HCT116 (cell line): ENCODE results near the gene MAP2K3. TPM values are rescaled to one million over a fixed set of nuclear protein-coding genes. Genes with fewer than 3 reads are reported as not detected.
"Not testable (repeated sequence)": the region's sequence is repeated elsewhere in the genome, so short reads cannot be mapped to it uniquely, and the experiment has no call there.

Experiments
- ATAC-seq: fragments of 200-7000 bp; cut with Tn5 transposase; 2 replicates; pipeline ENCODE4 v1.9.1; 2020; ENCODE audit warnings: mild to moderate bottlenecking, moderate library complexity
- BruUV-seq: library from RNA; stranded (reverse); fragments of 400-500 nt; replicated peaks from 2 replicates; lab custom pipeline; 2021; lab: Mats Ljungman, UMichigan
- CTCF ChIA-PET: fragments of 300-600 bp; sonication (Branson Sonifier 250); formaldehyde crosslinking; loops from one replicate; lab custom pipeline; 2021; ENCODE audit warnings: antibody characterized with exemption; lab: Charles Lee
- POLR2A ChIA-PET: fragments of 300-600, 350-600 bp; sonication (Branson Sonifier 250); formaldehyde crosslinking; loops from one replicate; lab custom pipeline; 2021; ENCODE audit warnings: antibody characterized with exemption; lab: Charles Lee
- RAD21 ChIA-PET, 2 experiments: fragments of 300-600 bp; sonication (Branson Sonifier 250); formaldehyde crosslinking; loops; one replicate each; lab custom pipeline; 2023; ENCODE audit warnings: low total read pairs in 2 of 2; ENCODE audit not compliant: uncharacterized antibody in 2 of 2, unreplicated experiment in 2 of 2, low non-redundant PET in 1 of 2; lab: Charles Lee
- DNase-seq: peaks from one replicate; pipeline ENCODE4 v3.0.0-alpha.2; 2010; ENCODE audit warnings: low read depth, low spot score
- H2AFZ ChIP-seq: fragments of 200-600 bp; shearing (Covaris generic), sonication (generic); 2 replicates; pipeline ENCODE4 v1.6.1; 2017; ENCODE audit warnings: low read depth, mixed run types, mixed read lengths, antibody characterized with exemption, low read length; ENCODE audit not compliant: poor library complexity, severe bottlenecking
- H3K27ac ChIP-seq: 2 replicates; pipeline ENCODE4 v1.5.1; 2012; ENCODE audit warnings: low read depth, low read length
- H3K27me3 ChIP-seq: fragments of 200-600 bp; sonication (generic); 2 replicates; pipeline ENCODE4 v1.6.1; 2016; ENCODE audit warnings: mixed run types, low read length, mixed read lengths; ENCODE audit not compliant: insufficient read depth
- H3K36me3 ChIP-seq, 2 experiments: fragments of 200-500 bp in 1 of 2; fragments of 200-600 bp in 1 of 2; sonication (Bioruptor generic) in 1 of 2; sonication (generic) in 1 of 2; 2 replicates each; pipeline versions ENCODE4 v1.5.1 to v1.6.1; 2014 to 2016; ENCODE audit warnings: low read length in 2 of 2, inconsistent platforms in 1 of 2, mixed read lengths in 1 of 2, mixed run types in 1 of 2; ENCODE audit not compliant: insufficient read depth in 2 of 2, control insufficient read depth in 1 of 2
- H3K4me1 ChIP-seq, 2 experiments: fragments of 200-600 bp in 1 of 2; sonication (generic) in 1 of 2; 2 replicates each; pipeline versions ENCODE4 v1.5.1 to v1.6.1; 2012 to 2017; ENCODE audit warnings: low read length in 2 of 2, inconsistent platforms in 1 of 2, mild to moderate bottlenecking in 1 of 2, mixed read lengths in 1 of 2, mixed run types in 1 of 2, moderate library complexity in 1 of 2; ENCODE audit not compliant: insufficient read depth in 2 of 2, control insufficient read depth in 1 of 2
- H3K4me2 ChIP-seq: fragments of 200-600 bp; sonication (generic); 2 replicates; pipeline ENCODE4 v1.6.1; 2017; ENCODE audit warnings: mixed run types, low read length, mixed read lengths
- H3K4me3 ChIP-seq, 2 experiments: fragments of 200-600 bp in 1 of 2; sonication (generic) in 1 of 2; replicated peaks in 1 of 2; 2 replicates each; pipeline ENCODE4 v1.5.1; 2011 to 2016; ENCODE audit warnings: low read length in 2 of 2, control low read depth in 1 of 2, low read depth in 1 of 2, mild to moderate bottlenecking in 1 of 2, mixed read lengths in 1 of 2, mixed run types in 1 of 2
- H3K79me2 ChIP-seq: fragments of 200-600 bp; sonication (generic); 2 replicates; pipeline ENCODE4 v1.6.1; 2017; ENCODE audit warnings: mild to moderate bottlenecking, mixed run types, low read length, moderate library complexity, mixed read lengths; ENCODE audit not compliant: insufficient read depth
- H3K9ac ChIP-seq: fragments of 200-600 bp; sonication (generic); 2 replicates; pipeline ENCODE4 v1.6.1; 2016; ENCODE audit warnings: low read length, mixed read lengths
- H3K9me2 ChIP-seq: fragments of 200-600 bp; sonication (generic), shearing (Covaris generic); 2 replicates; pipeline ENCODE4 v1.6.1; 2017; ENCODE audit warnings: mixed run types, mild to moderate bottlenecking, moderate library complexity; ENCODE audit not compliant: insufficient read depth
- H3K9me3 ChIP-seq, 2 experiments: fragments of 200-500 bp in 1 of 2; fragments of 200-600 bp in 1 of 2; sonication (Bioruptor generic) in 1 of 2; sonication (generic) in 1 of 2; 2 replicates each; pipeline ENCODE4 v1.6.1; 2014 to 2017; ENCODE audit warnings: low read length in 2 of 2, mixed read lengths in 2 of 2, inconsistent platforms in 1 of 2, low read depth in 1 of 2, mild to moderate bottlenecking in 1 of 2, mixed run types in 1 of 2, moderate library complexity in 1 of 2; ENCODE audit not compliant: control insufficient read depth in 1 of 2, insufficient read depth in 1 of 2
- H4K20me1 ChIP-seq: fragments of 200-600 bp; sonication (generic), shearing (Covaris generic); 2 replicates; pipeline ENCODE4 v1.6.1; 2017; ENCODE audit warnings: mixed run types, mild to moderate bottlenecking, moderate library complexity; ENCODE audit not compliant: insufficient read depth
- CEBPB ChIP-seq: IDR thresholded peaks from 2 replicates; pipeline ENCODE4 v1.6.1; 2012; ENCODE audit warnings: low read depth
- EZH2phosphoT487 ChIP-seq: fragments of 200-600 bp; IDR thresholded peaks from 2 replicates; pipeline ENCODE4 v1.6.1; 2018; ENCODE audit warnings: antibody characterized with exemption, borderline replicate concordance
- FOSL1 ChIP-seq: IDR thresholded peaks from 2 replicates; pipeline ENCODE4 v1.6.1; 2012; ENCODE audit warnings: low read depth
- JUND ChIP-seq: IDR thresholded peaks from 2 replicates; pipeline ENCODE4 v1.6.1; 2012
- POLR2AphosphoS5 ChIP-seq: IDR thresholded peaks from 2 replicates; pipeline ENCODE4 v1.6.1; 2011; ENCODE audit warnings: mild to moderate bottlenecking, low read depth, low read length, moderate library complexity
- RAD21 ChIP-seq: IDR thresholded peaks from 2 replicates; pipeline ENCODE4 v1.6.1; 2012; ENCODE audit warnings: low read depth, mild to moderate bottlenecking
- SRF ChIP-seq: IDR thresholded peaks from 2 replicates; pipeline ENCODE4 v1.6.1; 2012; ENCODE audit warnings: low read depth
- ZFX ChIP-seq: fragments of 450-650 bp; IDR thresholded peaks from 2 replicates; pipeline ENCODE4 v1.6.1; 2017
- ZNF274 ChIP-seq: fragments of 200-500 bp; sonication (Bioruptor generic); IDR thresholded peaks from 2 replicates; pipeline ENCODE4 v1.6.1; 2014; ENCODE audit warnings: mild to moderate bottlenecking, low read depth, low read length, inconsistent platforms
- intact Hi-C: fragments of 100-400 bp; cut with micrococcal nuclease; formaldehyde crosslinking; loops from 2 replicates; pipeline ENCODE4 v1.10.0; 2022
- total RNA-seq: library from RNA; stranded (reverse); gene quantifications from one replicate; pipeline ENCODE4 v1.2.1, GENCODE V29; 2021; ENCODE audit not compliant: unreplicated experiment
- TF ChIP-seq, protein P1 (sequence below): IDR thresholded peaks from 2 replicates; pipeline ENCODE4 v1.6.1; 2011; ENCODE audit warnings: mild to moderate bottlenecking, low read length, moderate library complexity; ENCODE audit not compliant: insufficient replicate concordance; ENCODE audit errors: extremely low read depth
- TF ChIP-seq, protein P2 (sequence below): IDR thresholded peaks from 2 replicates; pipeline ENCODE4 v1.6.1; 2012; ENCODE audit warnings: low read depth
- TF ChIP-seq, protein P3 (sequence below): IDR thresholded peaks from 2 replicates; pipeline ENCODE4 v1.6.1; 2012

The MAP2K3 gene
- total RNA-seq, 1 experiment from 2014 or later: 96.7 TPM

DNA sequence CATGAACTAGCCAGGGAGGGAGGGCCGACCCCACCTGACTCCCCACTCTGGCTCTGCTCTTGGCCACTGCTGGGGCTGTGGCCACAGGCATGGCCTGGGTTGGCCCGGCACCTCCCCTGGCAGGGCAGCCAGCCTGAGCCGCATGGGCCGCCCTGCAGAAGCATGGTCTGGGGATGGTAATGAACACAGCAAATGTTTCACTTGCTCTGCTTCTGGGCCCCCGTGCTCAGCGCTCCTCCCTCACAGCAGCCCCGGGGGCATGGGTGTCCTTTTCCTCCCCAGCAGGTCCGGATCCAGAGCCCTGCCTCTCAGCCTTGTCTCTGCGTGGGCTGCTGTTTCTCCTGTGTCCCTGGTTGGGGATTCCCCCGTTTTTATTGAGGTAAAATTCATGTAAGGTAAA is 60.7 kb downstream of the MAP2K3 start:
- ChIA-PET CTCF (no interaction called here), POLR2A (no interaction called here), RAD21 (no interaction called here)
- Histone ChIP-seq H3K36me3 (no peaks in the 10 kb centered on the region), H3K27me3 (no peaks in the 10 kb centered on the region), H4K20me1 (no peaks in the 10 kb centered on the region), H3K9me2 (no peaks in the 10 kb centered on the region), H3K4me2 (no peak overlapping the region), H3K4me3 (no peak overlapping the region), H3K27ac (no peak overlapping the region), H3K9ac (no peak overlapping the region), H3K4me1 (no peaks in the 10 kb centered on the region), H2AFZ (no peak overlapping the region), H3K79me2 (no peaks in the 10 kb centered on the region), H3K9me3 (no peaks in the 10 kb centered on the region)
- TF ChIP-seq FOSL1 (no peak), SRF (no peak), RAD21 (no peak), EZH2phosphoT487 (no peak), CEBPB (no peak), POLR2AphosphoS5 (no peak), JUND (no peak), ZNF274 (no peak), ZFX (no peak)
- TF ChIP-seq, protein P1, sequence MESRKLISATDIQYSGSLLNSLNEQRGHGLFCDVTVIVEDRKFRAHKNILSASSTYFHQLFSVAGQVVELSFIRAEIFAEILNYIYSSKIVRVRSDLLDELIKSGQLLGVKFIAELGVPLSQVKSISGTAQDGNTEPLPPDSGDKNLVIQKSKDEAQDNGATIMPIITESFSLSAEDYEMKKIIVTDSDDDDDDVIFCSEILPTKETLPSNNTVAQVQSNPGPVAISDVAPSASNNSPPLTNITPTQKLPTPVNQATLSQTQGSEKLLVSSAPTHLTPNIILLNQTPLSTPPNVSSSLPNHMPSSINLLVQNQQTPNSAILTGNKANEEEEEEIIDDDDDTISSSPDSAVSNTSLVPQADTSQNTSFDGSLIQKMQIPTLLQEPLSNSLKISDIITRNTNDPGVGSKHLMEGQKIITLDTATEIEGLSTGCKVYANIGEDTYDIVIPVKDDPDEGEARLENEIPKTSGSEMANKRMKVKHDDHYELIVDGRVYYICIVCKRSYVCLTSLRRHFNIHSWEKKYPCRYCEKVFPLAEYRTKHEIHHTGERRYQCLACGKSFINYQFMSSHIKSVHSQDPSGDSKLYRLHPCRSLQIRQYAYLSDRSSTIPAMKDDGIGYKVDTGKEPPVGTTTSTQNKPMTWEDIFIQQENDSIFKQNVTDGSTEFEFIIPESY: no peak
- TF ChIP-seq, protein P2, sequence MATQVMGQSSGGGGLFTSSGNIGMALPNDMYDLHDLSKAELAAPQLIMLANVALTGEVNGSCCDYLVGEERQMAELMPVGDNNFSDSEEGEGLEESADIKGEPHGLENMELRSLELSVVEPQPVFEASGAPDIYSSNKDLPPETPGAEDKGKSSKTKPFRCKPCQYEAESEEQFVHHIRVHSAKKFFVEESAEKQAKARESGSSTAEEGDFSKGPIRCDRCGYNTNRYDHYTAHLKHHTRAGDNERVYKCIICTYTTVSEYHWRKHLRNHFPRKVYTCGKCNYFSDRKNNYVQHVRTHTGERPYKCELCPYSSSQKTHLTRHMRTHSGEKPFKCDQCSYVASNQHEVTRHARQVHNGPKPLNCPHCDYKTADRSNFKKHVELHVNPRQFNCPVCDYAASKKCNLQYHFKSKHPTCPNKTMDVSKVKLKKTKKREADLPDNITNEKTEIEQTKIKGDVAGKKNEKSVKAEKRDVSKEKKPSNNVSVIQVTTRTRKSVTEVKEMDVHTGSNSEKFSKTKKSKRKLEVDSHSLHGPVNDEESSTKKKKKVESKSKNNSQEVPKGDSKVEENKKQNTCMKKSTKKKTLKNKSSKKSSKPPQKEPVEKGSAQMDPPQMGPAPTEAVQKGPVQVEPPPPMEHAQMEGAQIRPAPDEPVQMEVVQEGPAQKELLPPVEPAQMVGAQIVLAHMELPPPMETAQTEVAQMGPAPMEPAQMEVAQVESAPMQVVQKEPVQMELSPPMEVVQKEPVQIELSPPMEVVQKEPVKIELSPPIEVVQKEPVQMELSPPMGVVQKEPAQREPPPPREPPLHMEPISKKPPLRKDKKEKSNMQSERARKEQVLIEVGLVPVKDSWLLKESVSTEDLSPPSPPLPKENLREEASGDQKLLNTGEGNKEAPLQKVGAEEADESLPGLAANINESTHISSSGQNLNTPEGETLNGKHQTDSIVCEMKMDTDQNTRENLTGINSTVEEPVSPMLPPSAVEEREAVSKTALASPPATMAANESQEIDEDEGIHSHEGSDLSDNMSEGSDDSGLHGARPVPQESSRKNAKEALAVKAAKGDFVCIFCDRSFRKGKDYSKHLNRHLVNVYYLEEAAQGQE: no peak
- TF ChIP-seq, protein P3, sequence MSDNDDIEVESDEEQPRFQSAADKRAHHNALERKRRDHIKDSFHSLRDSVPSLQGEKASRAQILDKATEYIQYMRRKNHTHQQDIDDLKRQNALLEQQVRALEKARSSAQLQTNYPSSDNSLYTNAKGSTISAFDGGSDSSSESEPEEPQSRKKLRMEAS: no peak
- BruUV-seq: no TSS peak
- intact Hi-C loops: no loop called here
- no peak for ATAC-seq
- no peak for DNase-seq

DNA sequence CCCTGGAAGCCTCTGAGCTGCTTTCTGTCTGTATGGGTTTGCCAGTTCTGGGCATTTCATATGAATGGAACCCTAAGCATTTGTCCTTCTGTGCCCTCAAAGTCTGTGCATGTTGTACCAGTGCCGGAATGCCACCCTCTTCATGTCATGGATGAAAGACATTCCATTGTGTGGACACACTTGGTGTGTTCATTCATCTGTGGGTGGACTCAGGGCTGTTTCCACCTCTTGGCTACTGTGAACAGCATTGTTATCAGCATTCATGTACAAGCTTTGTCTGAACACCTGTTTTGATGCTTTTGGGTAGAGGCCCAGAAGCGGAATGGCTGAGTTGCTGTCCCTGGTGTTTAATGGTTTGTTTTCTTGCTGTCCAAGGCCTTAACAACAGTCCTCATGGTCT is 61.6 kb downstream of the MAP2K3 start:
- H3K9me2 ChIP-seq, RAD21 ChIA-PET, POLR2A ChIA-PET, BruUV-seq, H3K4me1 ChIP-seq, DNase-seq, H3K36me3 ChIP-seq, intact Hi-C loops, H2AFZ ChIP-seq, H3K9ac ChIP-seq, H4K20me1 ChIP-seq, H3K27me3 ChIP-seq, CTCF ChIA-PET, H3K79me2 ChIP-seq, H3K27ac ChIP-seq, ATAC-seq, H3K4me3 ChIP-seq, H3K4me2 ChIP-seq, H3K9me3 ChIP-seq: not testable (repeated sequence)
